ENCODE measurements around the gene REPS2.

DNA sequence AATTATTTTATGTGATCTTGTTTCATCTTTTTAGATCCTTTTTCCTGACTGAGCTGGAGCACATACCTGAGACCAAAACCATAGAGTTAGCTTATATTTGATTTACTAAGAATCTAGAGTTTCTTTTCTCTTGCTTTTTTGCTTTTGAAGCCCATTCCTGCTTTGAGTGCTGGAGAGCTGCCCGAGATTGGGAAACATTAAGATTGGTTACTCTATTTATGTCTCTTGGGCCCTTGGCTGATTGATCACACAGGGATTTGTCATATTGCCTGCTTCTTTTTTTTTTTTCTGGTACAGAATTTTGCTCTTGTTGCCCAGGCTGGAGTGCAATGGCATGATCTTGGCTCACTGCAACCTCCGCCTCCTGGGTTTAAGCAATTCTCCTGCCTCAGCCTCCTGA, 73.9 kb downstream of the REPS2 start:
- TF ChIP-seq HDGF (IDR thresholded peaks at IDR 0.05; ENCODE audit: borderline replicate concordance) (no peak), FOXK2 (IDR thresholded peaks at IDR 0.05) (no peak)
- TF ChIP-seq, protein P1, sequence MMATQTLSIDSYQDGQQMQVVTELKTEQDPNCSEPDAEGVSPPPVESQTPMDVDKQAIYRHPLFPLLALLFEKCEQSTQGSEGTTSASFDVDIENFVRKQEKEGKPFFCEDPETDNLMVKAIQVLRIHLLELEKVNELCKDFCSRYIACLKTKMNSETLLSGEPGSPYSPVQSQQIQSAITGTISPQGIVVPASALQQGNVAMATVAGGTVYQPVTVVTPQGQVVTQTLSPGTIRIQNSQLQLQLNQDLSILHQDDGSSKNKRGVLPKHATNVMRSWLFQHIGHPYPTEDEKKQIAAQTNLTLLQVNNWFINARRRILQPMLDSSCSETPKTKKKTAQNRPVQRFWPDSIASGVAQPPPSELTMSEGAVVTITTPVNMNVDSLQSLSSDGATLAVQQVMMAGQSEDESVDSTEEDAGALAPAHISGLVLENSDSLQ (IDR thresholded peaks at IDR 0.05): no peak
